NCI-H510A treated with DMSO at 0.1 percent for 48 hours (cell line): ENCODE results near the gene SH3GLB2.
"Not testable (repeated sequence)": the region's sequence is repeated elsewhere in the genome, so short reads cannot be mapped to it uniquely, and the experiment has no call there.

Experiments used
- DNase-seq: peaks from one replicate; lab custom pipeline; 2025; lab: John Stamatoyannopoulos, UW

SH3GLB2 gene

GRCh38 chr9:129053020-129053419 is 24.9 kb upstream of the SH3GLB2 start:
- no peak for DNase-seq

- DNase-seq: no peak
These were observed 24.5 kb upstream of the SH3GLB2 start for GRCh38 chr9:129052592-129052991.

GRCh38 chr9:129042016-129042415 is 13.9 kb upstream of the SH3GLB2 start:
- DNase-seq: no peak

GRCh38 chr9:129040113-129040643 is 12.0 kb upstream of the SH3GLB2 start:
- DNase-seq: no peak

GRCh38 chr9:129038109-129038852 is 10.2 kb upstream of the SH3GLB2 start:
- DNase-seq: no peak

- DNase-seq: no peak
These were observed 9.6 kb upstream of the SH3GLB2 start for GRCh38 chr9:129037767-129038098.

GRCh38 chr9:129036923-129037766 is 9.0 kb upstream of the SH3GLB2 start:
- no peak for DNase-seq

GRCh38 chr9:129036241-129036922 is 8.3 kb upstream of the SH3GLB2 start, which contains the start of gene MIGA2:
Gene MIGA2 (plus strand): TSS chr9:129036626. CDS start chr9:129040595, 3,969 bp downstream.
- DNase-seq: peak; percentile 97

- not testable (repeated sequence) for DNase-seq
These were observed 7.7 kb upstream of the SH3GLB2 start for GRCh38 chr9:129035838-129036237.

GRCh38 chr9:129033216-129033615 is 5.1 kb upstream of the SH3GLB2 start:
- DNase-seq: no peak

GRCh38 chr9:129032541-129033159 is 4.5 kb upstream of the SH3GLB2 start:
- no peak for DNase-seq

GRCh38 chr9:129031514-129031913 is 3.4 kb upstream of the SH3GLB2 start:
- DNase-seq: no peak

- no peak for DNase-seq
These were observed 2.1 kb upstream of the SH3GLB2 start for GRCh38 chr9:129030191-129030590.

GRCh38 chr9:129027685-129028191 is 393 bp downstream of the SH3GLB2 start:
- peak; percentile 58 for DNase-seq

GRCh38 chr9:129027224-129027684 is 877 bp downstream of the SH3GLB2 start:
- DNase-seq: no peak

GRCh38 chr9:129026442-129027223 is 1.5 kb downstream of the SH3GLB2 start:
- peak; percentile 47 for DNase-seq

- DNase-seq: no peak
These were observed 4.3 kb downstream of the SH3GLB2 start for GRCh38 chr9:129023908-129024233.

GRCh38 chr9:129023036-129023907 is 4.9 kb downstream of the SH3GLB2 start:
- DNase-seq: no peak

- no peak for DNase-seq
These were observed 6.1 kb downstream of the SH3GLB2 start for GRCh38 chr9:129022037-129022436.

- no peak for DNase-seq
These were observed 7.0 kb downstream of the SH3GLB2 start for GRCh38 chr9:129021091-129021490.
